Adrenal gland (tissue), 12 donors: ENCODE results near the gene ZDHHC14. TPM values are rescaled to one million over a fixed set of nuclear protein-coding genes. Genes with fewer than 3 reads are reported as not detected.

Experiments used
- DNase-seq, 7 donors: peaks; one replicate each; pipeline ENCODE4 v3.0.0-alpha.2; 2019 to 2020
- H3K27ac ChIP-seq, 5 donors: fragments of 200-600 bp; sonication (generic) in 4 of 5; 1 replicate in 3 of 5; 2 replicates in 2 of 5; pipeline versions ENCODE4 v1.5.1 to v1.8.0; 2016 to 2020; ENCODE audit warnings: mild to moderate bottlenecking in 1 of 5
- H3K27me3 ChIP-seq: fragments of 200-600 bp; 2 replicates; pipeline ENCODE4 v1.8.0; 2021
- H3K36me3 ChIP-seq, 2 donors: fragments of 200-600 bp; replicated peaks in 1 of 2; 1 replicate in 1 of 2; 2 replicates in 1 of 2; pipeline versions ENCODE4 v1.5.1 to v1.8.0; 2018 to 2022
- H3K4me1 ChIP-seq, 2 donors: fragments of 200-600 bp; replicated peaks in 1 of 2; 1 replicate in 1 of 2; 2 replicates in 1 of 2; pipeline versions ENCODE4 v1.5.1 to v1.8.0; 2018 to 2021
- H3K4me3 ChIP-seq, 4 donors: fragments of 200-600 bp; sonication (generic) in 3 of 4; one replicate each; pipeline ENCODE4 v1.5.1; 2016 to 2018
- H3K9me3 ChIP-seq, 3 donors: fragments of 200-600 bp; sonication (generic) in 1 of 3; replicated peaks in 1 of 3; 1 replicate in 2 of 3; 2 replicates in 1 of 3; pipeline versions ENCODE4 v1.5.1 to v1.8.0; 2016 to 2021
- CTCF ChIP-seq, 6 experiments: fragments of 450-650 bp in 4 of 6; fragments of 200-600 bp in 2 of 6; sonication (generic) in 1 of 6; IDR thresholded peaks; 1 replicate in 5 of 6; 2 replicates in 1 of 6; pipeline versions ENCODE4 v1.5.1 to v1.8.0; 2016 to 2021; ENCODE audit warnings: antibody characterized with exemption in 6 of 6, mild to moderate bottlenecking in 2 of 6, moderate library complexity in 1 of 6
- POLR2A ChIP-seq, 2 donors: fragments of 450-650 bp; IDR thresholded peaks; one replicate each; pipeline ENCODE4 v1.6.1; 2017; ENCODE audit warnings: antibody characterized with exemption in 2 of 2, mild to moderate bottlenecking in 2 of 2, moderate library complexity in 1 of 2
- WGBS, 4 donors: extraction: QIAGEN DNeasy Blood & Tissue Kit in 2 of 4; methylation state at CpG; one replicate each; pipeline versions ENCODE4 v1.1.5 to v1.1.7; 2013 to 2017; 5-methylcytosine and 5-hydroxymethylcytosine counted together
- intact Hi-C, 2 donors: fragments of 100-400 bp; cut with DNase I; formaldehyde crosslinking; loops; one replicate each; pipeline versions ENCODE4 v1.14.1 to v1.15.0; 2022 to 2023
- polyA plus RNA-seq, 3 donors: library from polyadenylated mRNA; stranded (reverse); fragments of 200-250 nt in 2 of 3; fragments of 350-450 nt in 1 of 3; fragmentation: Illumina TruSeq in 1 of 3; extraction: RNeasy Lipid Tissue Mini Kit (QIAGEN cat#74804) in 1 of 3; gene quantifications; one replicate each; pipeline ENCODE4 v1.2.3, GENCODE V29; 2013 to 2014
- total RNA-seq, 9 donors: library from RNA; depleted of rRNA in 4 of 9; stranded (reverse); fragments of >200 nt in 4 of 9; fragments of 120-200 nt in 1 of 9; fragmentation: NEBNext Ultra II Directional in 1 of 9; extraction: Animal tissue kit (Norgen Biotek cat#: 25700) in 1 of 9; gene quantifications; one replicate each; pipeline versions ENCODE4 v1.1.0 to v1.2.4, GENCODE V29; 2013 to 2023
- donor health status: healthy with polysubstance abuse.
- donor health status: Bipolar disorder and iron deficiency.
- donor health status: DM: yes; HTN: yes; CAD: no.
- donor health status: DM: no; HTN: no; CAD: no.
- donor health status: DM: no; HTN: no; CAD: no.
- donor health status: DM: yes; HTN: yes; CAD: no.

The ZDHHC14 gene
- total and polyA plus RNA-seq, 12 donors: 3.8 to 14.3 (median 8.8) TPM

- TF ChIP-seq CTCF (IDR thresholded peaks at IDR 0.05): no peak
- TF ChIP-seq POLR2A (IDR thresholded peaks at IDR 0.05): no peak
These were observed 140.7 kb downstream of the ZDHHC14 start for GRCh38 chr6:157521362-157522335.

GRCh38 chr6:157522472-157522871 is 141.5 kb downstream of the ZDHHC14 start:
- WGBS, 4 donors: 93 to 97% (median 95%) methylated on average over 1 of the region's 1 CpG
- Histone ChIP-seq H3K27ac (no peak overlapping the region), H3K36me3 (no peaks in the 10 kb centered on the region), H3K4me3 (no peak overlapping the region), H3K27me3 (no peaks in the 10 kb centered on the region), H3K4me1 (peaks cover 0 to 3% of the 10 kb centered on the region in 2 donors), H3K9me3 (no peaks in the 10 kb centered on the region)
- TF ChIP-seq POLR2A (IDR thresholded peaks at IDR 0.05) (no peak), CTCF (IDR thresholded peaks at IDR 0.05) (no peak)
- no peak for DNase-seq
- intact Hi-C loops: no loop called here

More at GRCh38 chr6:157521362-157522335, 140.7 kb downstream of the ZDHHC14 start:
- Histone ChIP-seq H3K4me3 (no peak overlapping the region), H3K36me3 (no peaks in the 10 kb centered on the region), H3K27me3 (no peaks in the 10 kb centered on the region), H3K9me3 (no peaks in the 10 kb centered on the region), H3K27ac (no peak overlapping the region), H3K4me1 (no peaks in the 10 kb centered on the region)
- no peak for DNase-seq
- intact Hi-C loops: no loop called here
- 87 to 93% (median 90%) methylated on average over 10 of the region's 10 CpGs for WGBS, 4 donors

DNA sequence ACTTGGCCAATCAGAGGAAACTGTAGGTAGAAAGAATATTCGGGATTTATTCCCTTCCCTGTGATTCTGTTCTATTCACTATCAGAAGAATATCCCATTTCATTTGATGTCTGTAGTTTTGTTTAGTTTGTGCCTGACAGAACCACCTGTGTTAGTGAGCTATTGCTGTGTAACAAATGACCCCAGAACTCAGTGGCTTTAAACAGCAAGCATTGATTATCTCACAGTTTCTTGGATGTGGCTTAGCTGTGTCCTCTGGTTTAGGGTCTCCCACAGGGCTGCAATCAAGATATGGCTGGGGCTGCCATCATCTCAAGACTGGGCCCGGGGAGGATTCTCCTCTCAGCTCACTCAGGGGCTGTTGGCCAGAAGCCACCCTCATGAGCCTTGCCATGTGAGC is 143.7 kb downstream of the ZDHHC14 start:
- intact Hi-C loops: no loop called here
- WGBS, 4 donors: 85 to 95% (median 89%) methylated on average over 2 of the region's 2 CpGs

GRCh38 chr6:157525292-157525889 is 144.4 kb downstream of the ZDHHC14 start:
- H3K36me3 ChIP-seq: no peaks in the 10 kb centered on the region
- 83 to 96% (median 93%) methylated on average over 5 to 7 of the region's 7 CpGs for WGBS, 4 donors
- H3K27me3 ChIP-seq: no peaks in the 10 kb centered on the region
- H3K4me1 ChIP-seq: peaks cover 3 to 5% of the 10 kb centered on the region in 2 donors
- H3K4me3 ChIP-seq: no peak overlapping the region
- no peak for TF ChIP-seq POLR2A (IDR thresholded peaks at IDR 0.05)
- TF ChIP-seq CTCF (IDR thresholded peaks at IDR 0.05): no peak
- H3K9me3 ChIP-seq: no peaks in the 10 kb centered on the region
- no peak overlapping the region for H3K27ac ChIP-seq
- no peak for DNase-seq
- intact Hi-C loops: no loop called here

More for the DNA sequence above, 143.7 kb downstream of the ZDHHC14 start:
- no peaks in the 10 kb centered on the region for H3K9me3 ChIP-seq
- no peak for DNase-seq
- no peak overlapping the region for H3K27ac ChIP-seq
- peaks cover 3 to 5% of the 10 kb centered on the region in 2 donors for H3K4me1 ChIP-seq
- no peak overlapping the region for H3K4me3 ChIP-seq
- TF ChIP-seq POLR2A (IDR thresholded peaks at IDR 0.05): no peak
- no peaks in the 10 kb centered on the region for H3K36me3 ChIP-seq
- no peaks in the 10 kb centered on the region for H3K27me3 ChIP-seq
